Measurements from ENCODE around the gene ATG7.
"Not testable (repeated sequence)": the region's sequence is repeated elsewhere in the genome, so short reads cannot be mapped to it uniquely, and the experiment has no call there.

The ATG7 gene

DNA sequence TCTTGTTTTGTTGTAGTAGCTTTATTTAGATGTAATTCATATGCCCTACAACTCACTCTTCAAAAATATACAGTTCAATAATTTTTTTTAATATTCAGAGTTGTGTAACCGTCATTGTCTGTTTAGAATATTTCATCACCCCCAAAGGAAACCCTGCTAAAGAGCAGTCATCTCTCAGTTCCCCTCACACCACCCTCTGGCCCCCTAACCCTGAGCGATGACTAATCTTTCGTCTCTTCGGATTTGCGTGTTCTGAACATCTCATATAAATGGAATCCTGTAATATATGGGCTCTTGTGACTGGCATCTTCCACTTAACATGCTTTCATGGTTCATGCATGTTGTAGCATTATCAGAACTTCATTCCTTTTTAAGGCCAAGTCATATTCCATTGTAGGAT lies 183.8 kb downstream of the ATG7 start:
- H3K4me3 ChIP-seq (ENCODE audit: low read depth, low read length) = no peak overlapping the region
- no peak for TF ChIP-seq CTCF (IDR thresholded peaks at IDR 0.05; ENCODE audit: low read depth, low read length, missing control alignments)
- DNase-seq (ENCODE audit: low read depth) = no peak

DNA sequence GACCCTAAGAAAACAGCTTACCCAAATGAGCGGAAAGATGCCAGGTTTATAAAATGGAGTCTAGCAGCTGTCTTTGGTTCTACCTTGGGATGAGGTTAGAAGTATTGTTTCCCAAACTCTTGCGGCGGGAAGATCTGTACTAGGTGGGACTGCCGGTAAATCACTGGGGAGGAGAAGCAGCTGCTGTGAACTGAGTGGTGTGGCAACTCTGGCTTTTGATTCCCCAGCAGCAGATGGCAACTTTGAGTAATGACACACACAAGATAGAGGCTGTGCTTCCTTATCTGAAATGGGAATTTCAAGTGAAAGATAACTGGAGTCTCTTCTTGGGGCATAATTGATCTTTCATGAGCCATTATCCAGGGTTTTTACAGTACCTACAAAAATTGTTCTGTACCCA lies 184.9 kb downstream of the ATG7 start:
- TF ChIP-seq CTCF (IDR thresholded peaks at IDR 0.05; ENCODE audit: low read depth, low read length, missing control alignments) = no peak
- DNase-seq (ENCODE audit: low read depth) = no peak

DNA sequence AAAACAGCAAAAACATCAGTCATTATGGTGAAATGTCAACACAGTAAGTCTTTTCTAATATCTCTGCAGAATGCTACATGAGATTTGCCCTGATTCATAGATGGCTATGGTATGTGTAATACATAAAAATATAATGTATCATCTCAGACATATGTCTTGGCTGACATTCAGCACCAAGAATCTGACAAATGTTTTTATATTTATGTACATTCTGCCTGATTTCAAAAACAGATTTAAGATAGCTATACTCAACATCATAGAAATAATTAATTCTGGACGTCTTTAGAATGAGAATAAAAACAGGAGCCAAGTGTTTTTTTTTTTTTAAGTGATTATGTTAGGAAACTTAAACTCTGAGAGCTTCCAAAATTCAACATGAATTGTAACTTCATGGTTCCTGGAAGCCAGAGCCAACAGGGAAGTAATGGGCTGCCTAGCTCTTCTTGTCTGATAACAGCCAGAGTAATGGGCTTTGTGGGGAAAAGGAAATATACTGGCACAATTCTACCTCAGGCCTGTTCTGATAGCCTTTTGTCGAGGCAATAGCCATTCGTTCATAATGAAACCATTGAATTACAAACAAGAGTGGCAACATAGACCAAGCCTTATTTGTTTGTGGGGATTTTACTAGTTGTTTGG lies 187.1 kb downstream of the ATG7 start:
- no peak for DNase-seq (ENCODE audit: low read depth)
- TF ChIP-seq CTCF (IDR thresholded peaks at IDR 0.05; ENCODE audit: low read depth, low read length, missing control alignments) = no peak
- no peak overlapping the region for H3K4me3 ChIP-seq (ENCODE audit: low read depth, low read length)

More for the DNA sequence above, 184.9 kb downstream of the ATG7 start:
- H3K4me3 ChIP-seq (ENCODE audit: low read depth, low read length) = no peak overlapping the region

DNA sequence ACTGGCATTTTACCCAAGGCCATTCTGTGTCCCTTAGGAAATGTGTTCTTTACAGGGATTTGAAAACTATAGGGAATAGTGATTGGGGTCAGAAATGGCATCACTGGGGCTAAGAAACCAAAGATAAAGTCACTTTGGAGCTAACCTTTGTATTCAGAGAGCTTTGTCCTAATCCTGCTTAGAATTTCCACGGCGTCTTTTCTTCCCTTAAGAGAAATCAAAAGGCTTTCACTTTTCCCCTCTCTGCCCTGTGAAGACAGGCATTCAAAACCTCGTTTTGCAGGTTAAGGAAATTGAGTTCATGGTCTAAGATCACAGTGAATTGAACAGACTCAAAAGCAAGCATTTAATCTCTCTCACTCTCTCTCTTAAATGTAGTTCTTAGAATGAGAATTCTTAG lies 189.0 kb downstream of the ATG7 start:
- no peak for TF ChIP-seq CTCF (IDR thresholded peaks at IDR 0.05; ENCODE audit: low read depth, low read length, missing control alignments)
- no peak for DNase-seq (ENCODE audit: low read depth)
- no peak overlapping the region for H3K4me3 ChIP-seq (ENCODE audit: low read depth, low read length)

DNA sequence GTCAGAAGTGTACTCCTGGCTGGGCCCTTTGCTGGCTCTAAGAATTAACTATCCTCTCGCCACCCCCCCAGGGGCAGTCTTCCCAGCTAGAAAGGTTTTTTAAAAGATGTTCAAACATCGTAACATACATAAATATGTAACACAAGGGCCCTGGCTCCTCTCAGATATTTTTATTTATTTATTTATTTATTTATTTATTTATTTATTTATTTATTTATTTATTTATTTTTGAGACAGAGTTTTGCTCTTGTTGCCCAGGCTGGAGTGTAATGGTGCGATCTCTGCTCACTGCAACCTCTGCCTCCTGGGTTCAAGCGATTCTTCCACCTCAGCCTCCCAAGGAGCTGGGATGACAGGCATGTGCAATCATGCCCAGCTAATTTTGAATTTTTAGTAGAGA lies 190.5 kb downstream of the ATG7 start:
- not testable (repeated sequence) for DNase-seq (ENCODE audit: low read depth); H3K4me3 ChIP-seq (ENCODE audit: low read depth, low read length)

GRCh38 chr3:11463591-11463990 lies 191.4 kb downstream of the ATG7 start:
- DNase-seq (ENCODE audit: low read depth) = no peak
- H3K4me3 ChIP-seq (ENCODE audit: low read depth, low read length) = no peak overlapping the region
- TF ChIP-seq CTCF (IDR thresholded peaks at IDR 0.05; ENCODE audit: low read depth, low read length, missing control alignments) = no peak

DNA sequence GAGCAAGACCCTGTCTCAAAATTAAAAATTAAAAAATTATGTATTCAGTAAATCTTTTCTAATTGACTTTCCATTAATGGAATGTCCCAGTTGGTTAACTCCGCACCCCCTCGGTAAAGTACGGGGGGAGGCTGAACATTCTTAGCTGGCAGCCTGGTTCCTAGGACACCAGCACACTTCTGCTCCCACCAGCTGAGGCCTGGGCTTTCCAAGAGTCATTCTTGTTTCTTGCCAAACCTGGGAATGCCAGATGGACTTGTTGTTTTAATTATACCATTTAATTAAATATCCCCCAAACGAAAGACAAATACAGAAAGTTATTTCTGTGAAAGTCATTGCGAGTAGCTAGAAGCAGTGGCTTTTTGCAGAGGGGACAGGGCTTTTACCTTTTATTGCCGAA lies 192.2 kb downstream of the ATG7 start:
- no peak overlapping the region for H3K4me3 ChIP-seq (ENCODE audit: low read depth, low read length)
- no peak for DNase-seq (ENCODE audit: low read depth)
- TF ChIP-seq CTCF (IDR thresholded peaks at IDR 0.05; ENCODE audit: low read depth, low read length, missing control alignments) = no peak

Measured in GM12864 (cell line).